WI38 (cell line): Measurements from ENCODE around the gene INPP4B.

Experiments used
- H3K4me3 ChIP-seq: 2 replicates; pipeline ENCODE4 v1.5.1; 2011; ENCODE audit warnings: low read depth, mild to moderate bottlenecking, control low read depth, low read length
- TF ChIP-seq, protein P1 (sequence below): IDR thresholded peaks from 2 replicates; pipeline ENCODE4 v1.5.1; 2012; ENCODE audit warnings: low read depth, mild to moderate bottlenecking, control low read depth, low read length

Gene INPP4B

GRCh38 chr4:142222127-142222526 lies 624.0 kb downstream of the INPP4B start:
- TF ChIP-seq, protein P1, sequence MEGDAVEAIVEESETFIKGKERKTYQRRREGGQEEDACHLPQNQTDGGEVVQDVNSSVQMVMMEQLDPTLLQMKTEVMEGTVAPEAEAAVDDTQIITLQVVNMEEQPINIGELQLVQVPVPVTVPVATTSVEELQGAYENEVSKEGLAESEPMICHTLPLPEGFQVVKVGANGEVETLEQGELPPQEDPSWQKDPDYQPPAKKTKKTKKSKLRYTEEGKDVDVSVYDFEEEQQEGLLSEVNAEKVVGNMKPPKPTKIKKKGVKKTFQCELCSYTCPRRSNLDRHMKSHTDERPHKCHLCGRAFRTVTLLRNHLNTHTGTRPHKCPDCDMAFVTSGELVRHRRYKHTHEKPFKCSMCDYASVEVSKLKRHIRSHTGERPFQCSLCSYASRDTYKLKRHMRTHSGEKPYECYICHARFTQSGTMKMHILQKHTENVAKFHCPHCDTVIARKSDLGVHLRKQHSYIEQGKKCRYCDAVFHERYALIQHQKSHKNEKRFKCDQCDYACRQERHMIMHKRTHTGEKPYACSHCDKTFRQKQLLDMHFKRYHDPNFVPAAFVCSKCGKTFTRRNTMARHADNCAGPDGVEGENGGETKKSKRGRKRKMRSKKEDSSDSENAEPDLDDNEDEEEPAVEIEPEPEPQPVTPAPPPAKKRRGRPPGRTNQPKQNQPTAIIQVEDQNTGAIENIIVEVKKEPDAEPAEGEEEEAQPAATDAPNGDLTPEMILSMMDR: no peak
- no peak overlapping the region for H3K4me3 ChIP-seq

GRCh38 chr4:142218726-142219125 lies 627.4 kb downstream of the INPP4B start:
- TF ChIP-seq, protein P1: no peak

DNA sequence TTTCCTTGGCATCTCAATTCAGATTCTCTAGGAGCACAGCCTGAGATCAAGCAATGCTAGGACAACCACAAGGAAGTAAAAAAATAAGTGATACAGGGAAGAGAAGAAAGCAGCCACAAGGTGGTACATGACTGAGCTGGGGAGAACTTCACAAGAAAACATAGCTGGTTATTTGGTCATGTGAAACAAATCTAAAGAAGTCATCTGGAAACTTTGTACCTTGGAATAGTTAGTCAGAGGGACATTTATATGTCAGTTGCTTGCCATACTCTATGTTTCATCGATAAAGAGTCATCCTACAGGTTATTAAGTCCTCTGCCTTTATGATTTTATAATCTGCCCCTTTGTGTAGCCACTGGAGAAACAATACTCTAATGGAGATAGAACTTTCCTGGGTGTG lies 634.7 kb downstream of the INPP4B start:
- no peak overlapping the region for H3K4me3 ChIP-seq
- TF ChIP-seq, protein P1: no peak

More at GRCh38 chr4:142218726-142219125, 627.4 kb downstream of the INPP4B start:
- no peak overlapping the region for H3K4me3 ChIP-seq

DNA sequence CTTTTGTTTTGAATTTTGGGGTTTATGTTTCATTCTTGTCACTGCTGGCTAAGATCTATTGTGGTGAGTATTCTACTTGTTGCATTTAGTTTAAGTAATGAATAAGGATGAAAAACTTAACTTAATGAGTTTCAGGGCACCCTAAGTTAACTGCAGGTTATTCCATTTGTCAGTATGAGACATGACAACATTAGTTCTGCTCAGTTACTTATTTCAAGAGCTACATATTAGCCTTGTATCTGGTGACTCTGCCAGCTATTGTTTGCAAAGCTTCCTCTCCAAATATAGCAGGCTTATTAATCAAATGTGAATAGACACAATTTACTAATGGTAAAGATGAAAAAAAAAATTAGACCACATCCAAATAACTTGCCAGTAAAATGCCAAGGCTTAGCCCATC lies 642.6 kb downstream of the INPP4B start:
- TF ChIP-seq, protein P1: no peak
- H3K4me3 ChIP-seq: no peak overlapping the region

DNA sequence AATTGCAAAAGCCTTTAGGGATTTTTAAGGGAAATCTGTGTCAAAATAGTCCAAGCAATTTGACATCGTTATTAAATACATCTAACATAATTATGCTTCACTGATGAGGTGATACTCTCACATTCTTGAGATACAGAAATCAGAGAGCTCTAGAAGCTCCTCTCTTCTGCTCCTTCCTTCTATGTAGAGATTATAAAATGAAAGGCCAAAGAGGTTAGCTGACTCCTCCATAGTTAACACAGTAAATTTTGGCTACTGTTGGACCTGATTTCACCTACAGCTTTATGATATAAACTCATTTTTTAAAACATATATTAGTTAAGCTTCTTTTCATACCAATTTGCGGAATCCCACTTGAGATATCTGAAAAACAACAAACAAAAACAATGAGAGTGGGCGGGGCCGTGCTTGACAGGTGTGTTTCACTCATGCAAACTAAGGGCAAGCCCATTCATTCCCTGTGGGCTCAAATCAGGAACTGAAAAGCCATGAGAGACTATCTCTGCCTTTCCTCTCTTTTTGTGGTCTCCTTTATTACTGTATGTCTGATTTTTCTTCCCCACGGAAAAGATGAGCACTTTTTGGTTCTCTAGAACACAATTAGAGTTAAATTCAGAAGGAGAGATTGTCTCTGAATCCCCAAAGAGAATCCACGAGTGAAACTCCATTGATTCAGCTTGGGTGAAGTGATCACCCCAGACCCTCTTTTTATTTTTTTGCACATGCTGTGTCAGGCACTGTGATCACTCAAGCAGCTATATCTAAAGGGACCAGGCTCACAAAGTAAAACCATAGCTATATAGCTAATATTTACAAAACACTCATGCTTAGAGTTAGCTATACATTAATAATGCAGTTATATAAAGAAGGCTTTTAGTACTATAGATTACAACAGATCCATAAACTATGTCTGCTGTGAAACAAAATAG lies 643.4 kb downstream of the INPP4B start:
- H3K4me3 ChIP-seq: no peak overlapping the region
- TF ChIP-seq, protein P1: no peak

GRCh38 chr4:142201041-142201440 lies 645.1 kb downstream of the INPP4B start:
- TF ChIP-seq, protein P1: no peak
- H3K4me3 ChIP-seq: no peak overlapping the region

DNA sequence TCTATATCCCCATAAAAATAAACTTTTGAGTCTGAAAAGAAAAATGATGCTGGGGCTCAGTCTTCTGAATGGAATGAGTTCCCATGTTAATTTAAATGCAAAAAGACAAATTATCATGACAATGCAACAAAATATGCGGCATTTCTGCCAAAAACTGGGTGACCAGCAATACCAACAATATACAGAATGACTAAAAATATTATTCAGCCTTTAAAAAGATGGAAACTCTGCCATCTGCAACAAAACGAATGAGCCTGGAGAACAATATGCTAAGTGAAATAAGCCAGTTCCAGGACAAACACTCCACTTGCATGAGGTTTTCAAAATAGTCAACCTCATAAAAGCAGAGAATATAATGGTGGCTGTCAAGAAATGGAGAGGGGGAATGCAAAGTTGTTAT lies 651.2 kb downstream of the INPP4B start:
- H3K4me3 ChIP-seq: no peak overlapping the region
- TF ChIP-seq, protein P1: no peak
